ENCODE data around the gene NLN.
"Not testable (repeated sequence)": the region's sequence is repeated elsewhere in the genome, so short reads cannot be mapped to it uniquely, and the experiment has no call there.

Gene NLN

GRCh38 chr5:65835191-65835590 is 113.2 kb downstream of the NLN start:
- DNase-seq, result no peak

GRCh38 chr5:65837139-65837538 is 115.1 kb downstream of the NLN start:
- no peak for DNase-seq

GRCh38 chr5:65839170-65839569 is 117.2 kb downstream of the NLN start:
- DNase-seq, result not testable (repeated sequence)

GRCh38 chr5:65840071-65840470 is 118.1 kb downstream of the NLN start:
- no peak for DNase-seq

GRCh38 chr5:65844763-65845162 is 122.8 kb downstream of the NLN start:
- DNase-seq, result not testable (repeated sequence)

- no peak for DNase-seq
These were observed 124.1 kb downstream of the NLN start for GRCh38 chr5:65846101-65846500.

- DNase-seq, result not testable (repeated sequence)
These were observed 125.0 kb downstream of the NLN start for GRCh38 chr5:65847019-65847418.

- not testable (repeated sequence) for DNase-seq
These were observed 127.9 kb downstream of the NLN start for GRCh38 chr5:65849918-65850317.

- no peak for DNase-seq
These were observed 132.9 kb downstream of the NLN start for GRCh38 chr5:65854925-65855324.

- no peak for DNase-seq
These were observed 133.8 kb downstream of the NLN start for GRCh38 chr5:65855766-65856315.

GRCh38 chr5:65856520-65856919 is 134.5 kb downstream of the NLN start:
- no peak for DNase-seq

- no peak for DNase-seq
These were observed 136.3 kb downstream of the NLN start for GRCh38 chr5:65858316-65858715.

- DNase-seq, result no peak
These were observed 139.8 kb downstream of the NLN start for GRCh38 chr5:65861830-65862241.

- no peak for DNase-seq
These were observed 140.4 kb downstream of the NLN start for GRCh38 chr5:65862384-65862783.

GRCh38 chr5:65863747-65864146 is 141.7 kb downstream of the NLN start:
- DNase-seq, result no peak

GRCh38 chr5:65866837-65867521 is 145.0 kb downstream of the NLN start:
- DNase-seq, result no peak

- DNase-seq, result no peak
These were observed 145.7 kb downstream of the NLN start for GRCh38 chr5:65867542-65868195.

- DNase-seq, result no peak
These were observed 146.5 kb downstream of the NLN start for GRCh38 chr5:65868509-65868908.

- no peak for DNase-seq
These were observed 149.2 kb downstream of the NLN start for GRCh38 chr5:65871182-65871581.

- DNase-seq, result not testable (repeated sequence)
These were observed 149.8 kb downstream of the NLN start for GRCh38 chr5:65871776-65872175.

- DNase-seq, result no peak
These were observed 151.3 kb downstream of the NLN start for GRCh38 chr5:65873181-65873750.

GRCh38 chr5:65874241-65874640 is 152.2 kb downstream of the NLN start:
- DNase-seq, result no peak

GRCh38 chr5:65876496-65876895 is 154.5 kb downstream of the NLN start:
- no peak for DNase-seq

GRCh38 chr5:65876970-65877369 is 155.0 kb downstream of the NLN start:
- DNase-seq, result no peak
